Stomach (tissue), 4 donors: ENCODE data around the gene CSAG1.
"Not testable (repeated sequence)": the region's sequence is repeated elsewhere in the genome, so short reads cannot be mapped to it uniquely, and the experiment has no call there.

Source experiments
- EP300 ChIP-seq: sonication (generic); formaldehyde crosslinking; IDR thresholded peaks from one replicate; pipeline ENCODE4 v1.6.1; 2017; ENCODE audit warnings: antibody characterized with exemption
- POLR2A ChIP-seq, 4 donors: fragments of 450-650 bp; IDR thresholded peaks; one replicate each; pipeline ENCODE4 v1.6.1; 2016; ENCODE audit warnings: antibody characterized with exemption in 4 of 4, control low read depth in 2 of 4, mild to moderate bottlenecking in 1 of 4, moderate library complexity in 1 of 4
- POLR2AphosphoS5 ChIP-seq, 3 donors: sonication (generic); formaldehyde crosslinking; IDR thresholded peaks; one replicate each; pipeline ENCODE4 v1.6.1; 2016; ENCODE audit warnings: antibody characterized with exemption in 3 of 3
- TF ChIP-seq, protein P1 (sequence below), 7 experiments: fragments of 450-650 bp in 4 of 7; fragments of 200-600 bp in 3 of 7; sonication (generic) in 3 of 7; IDR thresholded peaks; one replicate each; pipeline ENCODE4 v1.5.1; 2016 to 2019; ENCODE audit warnings: antibody characterized with exemption in 7 of 7, control low read depth in 2 of 7, mild to moderate bottlenecking in 1 of 7

DNA sequence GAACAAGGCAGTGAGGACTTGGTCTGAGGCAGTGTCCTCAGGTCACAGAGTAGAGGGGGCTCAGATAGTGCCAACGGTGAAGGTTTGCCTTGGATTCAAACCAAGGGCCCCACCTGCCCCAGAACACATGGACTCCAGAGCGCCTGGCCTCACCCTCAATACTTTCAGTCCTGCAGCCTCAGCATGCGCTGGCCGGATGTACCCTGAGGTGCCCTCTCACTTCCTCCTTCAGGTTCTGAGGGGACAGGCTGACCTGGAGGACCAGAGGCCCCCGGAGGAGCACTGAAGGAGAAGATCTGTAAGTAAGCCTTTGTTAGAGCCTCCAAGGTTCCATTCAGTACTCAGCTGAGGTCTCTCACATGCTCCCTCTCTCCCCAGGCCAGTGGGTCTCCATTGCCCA lies 33.1 kb downstream of the CSAG1 start:
- TF ChIP-seq, protein P1, sequence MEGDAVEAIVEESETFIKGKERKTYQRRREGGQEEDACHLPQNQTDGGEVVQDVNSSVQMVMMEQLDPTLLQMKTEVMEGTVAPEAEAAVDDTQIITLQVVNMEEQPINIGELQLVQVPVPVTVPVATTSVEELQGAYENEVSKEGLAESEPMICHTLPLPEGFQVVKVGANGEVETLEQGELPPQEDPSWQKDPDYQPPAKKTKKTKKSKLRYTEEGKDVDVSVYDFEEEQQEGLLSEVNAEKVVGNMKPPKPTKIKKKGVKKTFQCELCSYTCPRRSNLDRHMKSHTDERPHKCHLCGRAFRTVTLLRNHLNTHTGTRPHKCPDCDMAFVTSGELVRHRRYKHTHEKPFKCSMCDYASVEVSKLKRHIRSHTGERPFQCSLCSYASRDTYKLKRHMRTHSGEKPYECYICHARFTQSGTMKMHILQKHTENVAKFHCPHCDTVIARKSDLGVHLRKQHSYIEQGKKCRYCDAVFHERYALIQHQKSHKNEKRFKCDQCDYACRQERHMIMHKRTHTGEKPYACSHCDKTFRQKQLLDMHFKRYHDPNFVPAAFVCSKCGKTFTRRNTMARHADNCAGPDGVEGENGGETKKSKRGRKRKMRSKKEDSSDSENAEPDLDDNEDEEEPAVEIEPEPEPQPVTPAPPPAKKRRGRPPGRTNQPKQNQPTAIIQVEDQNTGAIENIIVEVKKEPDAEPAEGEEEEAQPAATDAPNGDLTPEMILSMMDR (IDR thresholded peaks at IDR 0.05): not testable (repeated sequence)
- not testable (repeated sequence) for TF ChIP-seq POLR2AphosphoS5 (IDR thresholded peaks at IDR 0.05); POLR2A (IDR thresholded peaks at IDR 0.05); EP300
